ENCODE measurements around the gene SLC16A6.

DNA sequence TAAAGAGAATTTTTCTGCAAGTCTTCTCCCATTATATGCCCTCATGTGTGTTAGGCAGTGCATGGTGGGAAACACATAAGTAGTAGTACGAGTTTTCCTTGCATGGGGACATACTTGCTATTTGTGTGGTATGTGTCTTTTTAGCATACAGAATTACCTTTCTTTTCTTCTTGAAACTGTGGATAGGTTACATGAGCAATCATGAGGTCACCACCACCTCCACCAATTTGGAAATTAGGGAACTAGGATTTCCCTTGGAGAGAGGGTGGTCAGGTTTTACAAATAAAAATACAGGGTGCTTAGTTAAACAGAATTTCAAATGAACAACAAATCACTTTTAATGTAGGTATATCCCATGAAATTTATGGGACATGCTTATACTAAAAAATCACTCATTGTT lies 59.4 kb downstream of the SLC16A6 start:
- TF ChIP-seq, protein P1, sequence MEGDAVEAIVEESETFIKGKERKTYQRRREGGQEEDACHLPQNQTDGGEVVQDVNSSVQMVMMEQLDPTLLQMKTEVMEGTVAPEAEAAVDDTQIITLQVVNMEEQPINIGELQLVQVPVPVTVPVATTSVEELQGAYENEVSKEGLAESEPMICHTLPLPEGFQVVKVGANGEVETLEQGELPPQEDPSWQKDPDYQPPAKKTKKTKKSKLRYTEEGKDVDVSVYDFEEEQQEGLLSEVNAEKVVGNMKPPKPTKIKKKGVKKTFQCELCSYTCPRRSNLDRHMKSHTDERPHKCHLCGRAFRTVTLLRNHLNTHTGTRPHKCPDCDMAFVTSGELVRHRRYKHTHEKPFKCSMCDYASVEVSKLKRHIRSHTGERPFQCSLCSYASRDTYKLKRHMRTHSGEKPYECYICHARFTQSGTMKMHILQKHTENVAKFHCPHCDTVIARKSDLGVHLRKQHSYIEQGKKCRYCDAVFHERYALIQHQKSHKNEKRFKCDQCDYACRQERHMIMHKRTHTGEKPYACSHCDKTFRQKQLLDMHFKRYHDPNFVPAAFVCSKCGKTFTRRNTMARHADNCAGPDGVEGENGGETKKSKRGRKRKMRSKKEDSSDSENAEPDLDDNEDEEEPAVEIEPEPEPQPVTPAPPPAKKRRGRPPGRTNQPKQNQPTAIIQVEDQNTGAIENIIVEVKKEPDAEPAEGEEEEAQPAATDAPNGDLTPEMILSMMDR (IDR thresholded peaks at IDR 0.05 in 8 of 11, conservative IDR thresholded peaks at IDR 0.05 in 3 of 11): no peak
- TF ChIP-seq POLR2A (IDR thresholded peaks at IDR 0.05): no peak

Measured in spleen (tissue), 7 donors.